Body of pancreas (tissue), 4 donors: Measurements from ENCODE around the gene DDRGK1.

Experiments
- CTCF ChIP-seq, 7 experiments: fragments of 450-650 bp in 4 of 7; fragments of 200-600 bp in 3 of 7; sonication (generic) in 3 of 7; IDR thresholded peaks; one replicate each; pipeline ENCODE4 v1.5.1; 2016 to 2019; ENCODE audit warnings: antibody characterized with exemption in 7 of 7
- POLR2A ChIP-seq, 3 donors: fragments of 450-650 bp; IDR thresholded peaks; one replicate each; pipeline ENCODE4 v1.6.1; 2016; ENCODE audit warnings: antibody characterized with exemption in 3 of 3, mild to moderate bottlenecking in 2 of 3

GRCh38 chr20:3150908-3151307, 53.6 kb downstream of the DDRGK1 start:
- TF ChIP-seq CTCF (IDR thresholded peaks at IDR 0.05) (no peak), POLR2A (IDR thresholded peaks at IDR 0.05) (no peak)
